ENCODE results near the gene KLK15. TPM values are rescaled to one million over a fixed set of nuclear protein-coding genes. Genes with fewer than 3 reads are reported as not detected.

The KLK15 gene
- total and polyA plus RNA-seq, 10 of the 15 experiments (the other 5 are each of a cell fraction or from before 2014, with no cell fraction given) = 0.04 to 0.08 TPM; not detected in 8

- BruUV-seq (replicated peaks) = no TSS peak
- Histone ChIP-seq H2AFZ (ENCODE audit: control insufficient read depth, low read depth, low read length) (no peak overlapping the region), H3K9me3 (replicated peaks; ENCODE audit: control insufficient read depth, insufficient read depth, low read length) (peaks cover 3% of the 10 kb centered on the region; the same call in 1 of the 3 replicates), H3K36me3 (ENCODE audit: control insufficient read depth in 2 of 2, insufficient read depth in 2 of 2, low read length in 1 of 2) (no peaks in the 10 kb centered on the region), H3K27ac (ENCODE audit: control insufficient read depth, insufficient read depth) (no peak overlapping the region), H3K27me3 (replicated peaks in 1 of 2; ENCODE audit: control insufficient read depth in 2 of 2, insufficient read depth in 2 of 2, low read length in 1 of 2) (peaks cover 0 to 2% of the 10 kb centered on the region in 2 experiments; a peak in 2 of 4 replicates), H3K4me1 (ENCODE audit: control insufficient read depth, insufficient read depth, low read length) (0 out of 2 replicates have a peak, but pooled peaks cover 3% of the 10 kb centered on the region), H3K9ac (ENCODE audit: control insufficient read depth, insufficient read depth, low read length) (no peak overlapping the region), H3K79me2 (ENCODE audit: control insufficient read depth, insufficient read depth, low read length) (no peaks in the 10 kb centered on the region), H3K4me2 (ENCODE audit: control insufficient read depth, insufficient read depth) (no peak overlapping the region), H4K20me1 (ENCODE audit: control insufficient read depth, insufficient read depth) (no peaks in the 10 kb centered on the region), H3K4me3 (no peak overlapping the region)
- no peak for ATAC-seq
- SMC1A ChIA-PET (ENCODE audit: uncharacterized antibody, unreplicated experiment) = no interaction called here
- POLR2A ChIA-PET = no interaction called here
- in situ Hi-C loops (cut with MboI) = no loop called here
- intact Hi-C loops (cut with micrococcal nuclease; ENCODE audit: unreplicated experiment) = no loop called here
- CTCF ChIA-PET = no interaction called here
- RAD21 ChIA-PET (ENCODE audit: unreplicated experiment) = no interaction called here
- 35% methylated on average over 7 of the region's 7 CpGs for WGBS (ENCODE audit: insufficient coverage, insufficient replicate concordance, low lambda C conversion rate, missing lambda C conversion rate)
- DNase-seq (ENCODE audit: low read depth, low spot score) = no peak
- no peak for FAIRE-seq
- TF ChIP-seq HSF1 (IDR thresholded peaks at IDR 0.05; ENCODE audit: low read depth, low read length) (no peak), EGR1 (IDR thresholded peaks at IDR 0.05; ENCODE audit: borderline replicate concordance in 1 of 2, low read depth in 2 of 2, low read length in 2 of 2) (no peak), GABPA (IDR thresholded peaks at IDR 0.05; ENCODE audit: low read depth) (no peak), BCLAF1 (IDR thresholded peaks at IDR 0.05) (no peak), USF2 (IDR thresholded peaks at IDR 0.05; ENCODE audit: borderline replicate concordance, low read depth, low read length) (no peak), RELB (IDR thresholded peaks at IDR 0.05; ENCODE audit: low read depth) (no peak), BACH1 (IDR thresholded peaks at IDR 0.05; ENCODE audit: borderline replicate concordance) (no peak), MYB (IDR thresholded peaks at IDR 0.05; ENCODE audit: borderline replicate concordance, low read depth, low read length) (no peak), E2F8 (IDR thresholded peaks at IDR 0.05; ENCODE audit: low read depth, partially characterized antibody) (no peak)
Measured at GRCh38 chr19:50861496-50862286, 28.3 kb upstream of the KLK15 start.
